ENCODE measurements around the gene NCKIPSD. TPM values are rescaled to one million over a fixed set of nuclear protein-coding genes. Genes with fewer than 3 reads are reported as not detected.

The NCKIPSD gene
- total RNA-seq, 6 experiments from 2014 or later: 20.5 to 27.3 (median 23.0) TPM

- Mint-ChIP-seq H3K27me3 (ENCODE audit: insufficient read depth) (peaks cover 6% of the 10 kb centered on the region; the same call in 1 of the 2 replicates), H3K27ac (peak within 1 kb of the TSS; percentile 97), H3K36me3 (ENCODE audit: low read depth) (peaks cover 22% of the 10 kb centered on the region), H3K4me3 (peak within 1 kb of the TSS; percentile 98), H3K4me1 (ENCODE audit: low read depth) (peaks cover 26% of the 10 kb centered on the region), H3K9me3 (no peaks in the 10 kb centered on the region)
- DNase-seq: peak; percentile 98
- TF ChIP-seq, protein P1, sequence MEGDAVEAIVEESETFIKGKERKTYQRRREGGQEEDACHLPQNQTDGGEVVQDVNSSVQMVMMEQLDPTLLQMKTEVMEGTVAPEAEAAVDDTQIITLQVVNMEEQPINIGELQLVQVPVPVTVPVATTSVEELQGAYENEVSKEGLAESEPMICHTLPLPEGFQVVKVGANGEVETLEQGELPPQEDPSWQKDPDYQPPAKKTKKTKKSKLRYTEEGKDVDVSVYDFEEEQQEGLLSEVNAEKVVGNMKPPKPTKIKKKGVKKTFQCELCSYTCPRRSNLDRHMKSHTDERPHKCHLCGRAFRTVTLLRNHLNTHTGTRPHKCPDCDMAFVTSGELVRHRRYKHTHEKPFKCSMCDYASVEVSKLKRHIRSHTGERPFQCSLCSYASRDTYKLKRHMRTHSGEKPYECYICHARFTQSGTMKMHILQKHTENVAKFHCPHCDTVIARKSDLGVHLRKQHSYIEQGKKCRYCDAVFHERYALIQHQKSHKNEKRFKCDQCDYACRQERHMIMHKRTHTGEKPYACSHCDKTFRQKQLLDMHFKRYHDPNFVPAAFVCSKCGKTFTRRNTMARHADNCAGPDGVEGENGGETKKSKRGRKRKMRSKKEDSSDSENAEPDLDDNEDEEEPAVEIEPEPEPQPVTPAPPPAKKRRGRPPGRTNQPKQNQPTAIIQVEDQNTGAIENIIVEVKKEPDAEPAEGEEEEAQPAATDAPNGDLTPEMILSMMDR (IDR thresholded peaks at IDR 0.05): no peak
These were observed 31.4 kb upstream of the NCKIPSD start, which contains the start of gene IP6K2 for GRCh38 chr3:48716982-48717746. Gene IP6K2 (minus strand): TSS chr3:48717221. CDS start chr3:48695291, 21,930 bp downstream.

- Mint-ChIP-seq H3K4me3 (peak overlapping the region; percentile 98), H3K27me3 (ENCODE audit: insufficient read depth) (peaks cover 6% of the 10 kb centered on the region; the same call in 1 of the 2 replicates), H3K4me1 (ENCODE audit: low read depth) (peaks cover 30% of the 10 kb centered on the region), H3K9me3 (no peaks in the 10 kb centered on the region), H3K27ac (peak overlapping the region; percentile 97), H3K36me3 (ENCODE audit: low read depth) (peaks cover 26% of the 10 kb centered on the region)
- DNase-seq: no peak
- TF ChIP-seq, protein P1 (IDR thresholded peaks at IDR 0.05): no peak
These were observed 30.8 kb upstream of the NCKIPSD start for GRCh38 chr3:48716508-48716981.

- TF ChIP-seq, protein P1 (IDR thresholded peaks at IDR 0.05): no peak
- Mint-ChIP-seq H3K4me3 (peak overlapping the region; percentile 98), H3K9me3 (no peaks in the 10 kb centered on the region), H3K36me3 (ENCODE audit: low read depth) (peaks cover 34% of the 10 kb centered on the region), H3K27me3 (ENCODE audit: insufficient read depth) (peaks cover 6% of the 10 kb centered on the region; the same call in 1 of the 2 replicates), H3K27ac (peak overlapping the region; percentile 97), H3K4me1 (ENCODE audit: low read depth) (peaks cover 33% of the 10 kb centered on the region)
- DNase-seq: peak; percentile 79
These were observed 29.6 kb upstream of the NCKIPSD start for GRCh38 chr3:48715174-48715800.

GRCh38 chr3:48711727-48712126, 26.0 kb upstream of the NCKIPSD start:
- no peak for DNase-seq
- H3K27me3 Mint-ChIP-seq (ENCODE audit: insufficient read depth): peaks cover 8% of the 10 kb centered on the region; the same call in 1 of the 2 replicates

DNA sequence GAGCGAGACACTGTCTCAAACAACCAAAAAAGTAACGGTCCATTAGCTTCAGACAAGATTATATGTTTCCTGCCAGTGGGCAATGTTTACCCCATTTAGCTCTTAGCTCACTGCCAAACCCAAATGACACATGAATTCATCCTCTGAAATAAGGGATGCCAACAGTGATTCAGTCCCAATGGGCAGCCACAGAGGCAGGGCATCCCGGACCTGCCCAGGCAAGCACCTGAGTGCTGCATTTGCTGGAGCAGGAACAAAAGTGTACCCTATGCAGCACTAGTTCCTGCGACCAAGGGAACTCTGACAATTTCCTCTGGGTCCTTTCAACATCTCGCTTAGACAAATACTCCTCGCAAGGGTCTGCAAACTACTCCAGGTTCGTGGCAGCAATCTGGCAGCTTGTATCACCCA, 23.3 kb upstream of the NCKIPSD start:
- Mint-ChIP-seq H3K36me3 (ENCODE audit: low read depth) (peaks cover 33% of the 10 kb centered on the region), H3K4me1 (ENCODE audit: low read depth) (peaks cover 38% of the 10 kb centered on the region), H3K27me3 (ENCODE audit: insufficient read depth) (peaks cover 5% of the 10 kb centered on the region; the same call in 1 of the 2 replicates), H3K9me3 (no peaks in the 10 kb centered on the region), H3K27ac (peak overlapping the region; percentile 88), H3K4me3 (peak overlapping the region; percentile 62)
- TF ChIP-seq, protein P1 (IDR thresholded peaks at IDR 0.05): no peak
- peak; percentile 25 for DNase-seq

More at GRCh38 chr3:48711727-48712126, 26.0 kb upstream of the NCKIPSD start:
- no peaks in the 10 kb centered on the region for H3K9me3 Mint-ChIP-seq
- peaks cover 49% of the 10 kb centered on the region for H3K4me1 Mint-ChIP-seq (ENCODE audit: low read depth)
- H3K4me3 Mint-ChIP-seq: no peak overlapping the region
- TF ChIP-seq, protein P1 (IDR thresholded peaks at IDR 0.05): no peak
- peak overlapping the region; percentile 20; the same call in 1 of the 2 replicates for H3K27ac Mint-ChIP-seq
- H3K36me3 Mint-ChIP-seq (ENCODE audit: low read depth): peaks cover 45% of the 10 kb centered on the region

Data from HFFc6 (cell line).